HEK293 (cell line): Measurements from ENCODE around the gene SOX6.

Experiments
- CTCF ChIA-PET: fragments of 350-600 bp; formaldehyde crosslinking; extraction: SDS; loops from one replicate; lab custom pipeline; 2021; ENCODE audit warnings: antibody characterized with exemption; lab: Yijun Ruan, JAX
- POLR2A ChIA-PET: fragments of 300-600 bp; formaldehyde crosslinking; extraction: SDS; loops from one replicate; lab custom pipeline; 2020; ENCODE audit warnings: antibody characterized with exemption, inconsistent platforms; lab: Yijun Ruan, JAX
- H3K27ac ChIP-seq: fragments of 200-500 bp; sonication (Bioruptor generic); 2 replicates; pipeline ENCODE4 v1.5.1; 2014; ENCODE audit warnings: low read depth, low read length, control low read depth, inconsistent platforms; ENCODE audit errors: extremely low read depth
- H3K36me3 ChIP-seq, 2 experiments: fragments of 200-500 bp in 1 of 2; sonication (Bioruptor generic) in 1 of 2; 1 replicate in 1 of 2; 2 replicates in 1 of 2; pipeline ENCODE4 v1.5.1; 2014 to 2017; ENCODE audit warnings: inconsistent platforms in 2 of 2, low read length in 2 of 2; ENCODE audit not compliant: control insufficient read depth in 2 of 2, insufficient read depth in 1 of 2
- H3K4me1 ChIP-seq: fragments of 200-500 bp; sonication (Bioruptor generic); 2 replicates; pipeline ENCODE4 v1.5.1; 2014; ENCODE audit warnings: mild to moderate bottlenecking, low read length, inconsistent platforms; ENCODE audit not compliant: control insufficient read depth, insufficient read depth
- H3K4me3 ChIP-seq: 2 replicates; pipeline ENCODE4 v1.5.1; 2011; ENCODE audit warnings: low read depth, mild to moderate bottlenecking, control low read depth, low read length, moderate library complexity
- H3K9me3 ChIP-seq: fragments of 200-500 bp; sonication (Bioruptor generic); 2 replicates; pipeline ENCODE4 v1.5.1; 2014; ENCODE audit warnings: low read depth, low read length, inconsistent platforms; ENCODE audit not compliant: control insufficient read depth, insufficient read depth
- ATF2 ChIP-seq: fragments of 450-650 bp; formaldehyde crosslinking; IDR thresholded peaks from 2 replicates; pipeline ENCODE4 v1.5.1; 2016; ENCODE audit warnings: missing biosample characterization, missing genetic modification characterization, low read depth
- ELK4 ChIP-seq: IDR thresholded peaks from 2 replicates; pipeline ENCODE4 v1.6.1; 2011; ENCODE audit warnings: mild to moderate bottlenecking, low read depth, low read length, borderline replicate concordance
- MEIS1 ChIP-seq: sonication (generic); formaldehyde crosslinking; IDR thresholded peaks from 2 replicates; pipeline ENCODE4 v1.8.1; 2022; ENCODE audit warnings: missing genetic modification reagents, mild to moderate bottlenecking, borderline replicate concordance
- MYNN ChIP-seq: fragments of 450-650 bp; formaldehyde crosslinking; IDR thresholded peaks from 2 replicates; pipeline ENCODE4 v1.5.1; 2016; ENCODE audit warnings: missing biosample characterization, missing genetic modification characterization, borderline replicate concordance
- SETDB1 ChIP-seq: IDR thresholded peaks from one replicate; pipeline ENCODE4 v1.6.1; 2017; ENCODE audit warnings: mild to moderate bottlenecking, low read length, moderate library complexity, mixed read lengths; ENCODE audit not compliant: insufficient read length
- ZBTB20 ChIP-seq: fragments of 450-650 bp; formaldehyde crosslinking; IDR thresholded peaks from 2 replicates; pipeline ENCODE4 v1.5.1; 2016; ENCODE audit warnings: missing biosample characterization, missing genetic modification characterization
- ZBTB21 ChIP-seq: fragments of 450-650 bp; formaldehyde crosslinking; IDR thresholded peaks from 2 replicates; pipeline ENCODE4 v1.5.1; 2017; ENCODE audit warnings: missing biosample characterization, missing genetic modification characterization
- ZNF140 ChIP-seq: fragments of 450-650 bp; formaldehyde crosslinking; IDR thresholded peaks from 2 replicates; pipeline ENCODE4 v1.5.1; 2016; ENCODE audit warnings: missing biosample characterization, missing genetic modification characterization
- ZNF16 ChIP-seq: fragments of 450-650 bp; formaldehyde crosslinking; IDR thresholded peaks from 2 replicates; pipeline ENCODE4 v1.5.1; 2016; ENCODE audit warnings: low read depth, missing biosample characterization, missing genetic modification characterization
- ZNF248 ChIP-seq: fragments of 450-650 bp; formaldehyde crosslinking; IDR thresholded peaks from 2 replicates; pipeline ENCODE4 v1.5.1; 2017; ENCODE audit warnings: missing biosample characterization, missing genetic modification characterization
- ZNF26 ChIP-seq: fragments of 450-650 bp; formaldehyde crosslinking; IDR thresholded peaks from 2 replicates; pipeline ENCODE4 v1.5.1; 2016; ENCODE audit warnings: missing biosample characterization, missing genetic modification characterization
- ZNF335 ChIP-seq: fragments of 450-650 bp; formaldehyde crosslinking; conservative IDR thresholded peaks from 2 replicates; pipeline ENCODE4 v1.5.1; 2016; ENCODE audit warnings: missing biosample characterization, missing genetic modification characterization
- ZNF341 ChIP-seq: fragments of 450-650 bp; formaldehyde crosslinking; IDR thresholded peaks from 2 replicates; pipeline ENCODE4; 2016; ENCODE audit warnings: low read depth, missing biosample characterization, missing genetic modification characterization
- ZNF513 ChIP-seq: fragments of 450-650 bp; IDR thresholded peaks from 2 replicates; pipeline ENCODE4 v1.5.1; 2018; ENCODE audit warnings: missing biosample characterization, missing genetic modification characterization
- ZNF560 ChIP-seq: fragments of 450-650 bp; formaldehyde crosslinking; IDR thresholded peaks from 2 replicates; pipeline ENCODE4 v1.5.1; 2017; ENCODE audit warnings: missing biosample characterization, missing genetic modification characterization, borderline replicate concordance
- ZNF629 ChIP-seq: fragments of 450-650 bp; formaldehyde crosslinking; IDR thresholded peaks from 2 replicates; pipeline ENCODE4 v1.5.1; 2017; ENCODE audit warnings: missing biosample characterization, missing genetic modification characterization
- ZNF658 ChIP-seq: fragments of 450-650 bp; formaldehyde crosslinking; IDR thresholded peaks from 2 replicates; pipeline ENCODE4; 2016; ENCODE audit warnings: missing biosample characterization, missing genetic modification characterization
- ZNF791 ChIP-seq: fragments of 450-650 bp; formaldehyde crosslinking; IDR thresholded peaks from 2 replicates; pipeline ENCODE4 v1.5.1; 2016; ENCODE audit warnings: missing biosample characterization, missing genetic modification characterization
- ZNF843 ChIP-seq: fragments of 450-650 bp; formaldehyde crosslinking; IDR thresholded peaks from 2 replicates; pipeline ENCODE4 v1.5.1; 2016; ENCODE audit warnings: missing biosample characterization, missing genetic modification characterization
- TF ChIP-seq, protein P1 (sequence below): fragments of 450-650 bp; formaldehyde crosslinking; optimal IDR thresholded peaks from 2 replicates; pipeline ENCODE3; 2016; ENCODE audit warnings: missing biosample characterization, mild to moderate bottlenecking, missing genetic modification characterization

The SOX6 gene

DNA sequence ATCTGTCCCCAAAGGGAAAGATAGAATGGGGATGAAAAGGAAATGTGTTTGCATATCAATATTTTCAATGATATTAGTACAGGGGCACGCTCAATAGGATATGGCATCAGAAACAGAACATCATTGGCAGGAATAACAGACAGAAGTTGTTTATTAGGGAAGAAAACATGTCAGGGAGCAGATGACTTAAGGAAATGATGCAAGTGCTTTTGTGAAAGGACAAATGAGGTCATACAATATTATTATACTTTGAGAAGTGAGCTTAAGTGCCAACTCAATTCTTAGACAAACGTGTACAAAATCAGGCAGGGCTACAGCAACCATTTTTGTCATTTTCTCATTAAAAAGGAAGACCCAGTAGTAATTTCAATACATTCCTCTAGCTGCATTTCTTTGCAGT lies 388.4 kb downstream of the SOX6 start:
- CTCF ChIA-PET, result interaction anchor here (1.2 to 1.6 kb wide), 3 partner anchors 22 to 149 kb away, joined by 3 to 5 read pairs (median 3); no protein-coding TSS in a partner anchor
- H3K4me1 ChIP-seq, result peaks cover 2% of the 10 kb centered on the region; the same call in 1 of the 2 replicates
- no peak for TF ChIP-seq ZNF560 (tag by site-specific recombination)
- no peak for TF ChIP-seq ZNF513 (tag by site-specific recombination)
- no peak for TF ChIP-seq ZNF248 (tag by site-specific recombination)
- TF ChIP-seq MYNN (tag by site-specific recombination), result no peak
- TF ChIP-seq ZNF335 (tag by site-specific recombination), result peak; percentile 50
- TF ChIP-seq, protein P1, sequence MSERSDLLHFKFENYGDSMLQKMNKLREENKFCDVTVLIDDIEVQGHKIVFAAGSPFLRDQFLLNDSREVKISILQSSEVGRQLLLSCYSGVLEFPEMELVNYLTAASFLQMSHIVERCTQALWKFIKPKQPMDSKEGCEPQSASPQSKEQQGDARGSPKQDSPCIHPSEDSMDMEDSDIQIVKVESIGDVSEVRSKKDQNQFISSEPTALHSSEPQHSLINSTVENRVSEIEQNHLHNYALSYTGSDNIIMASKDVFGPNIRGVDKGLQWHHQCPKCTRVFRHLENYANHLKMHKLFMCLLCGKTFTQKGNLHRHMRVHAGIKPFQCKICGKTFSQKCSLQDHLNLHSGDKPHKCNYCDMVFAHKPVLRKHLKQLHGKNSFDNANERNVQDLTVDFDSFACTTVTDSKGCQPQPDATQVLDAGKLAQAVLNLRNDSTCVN (tag by site-specific recombination), result no peak
- TF ChIP-seq ZNF26 (tag by site-specific recombination), result no peak
- TF ChIP-seq ATF2, result peak; percentile 59; the same call in 1 of the 2 replicates
- TF ChIP-seq ZNF629 (tag by site-specific recombination), result peak; percentile 54
- TF ChIP-seq SETDB1, result no peak
- no peak for TF ChIP-seq ZNF140
- 0 out of 2 replicates have a peak, but pooled peaks have one; percentile 30 for TF ChIP-seq ZBTB21
- TF ChIP-seq, all 188 proteins: peak for 4
- no peaks in the 10 kb centered on the region for H3K36me3 ChIP-seq
- POLR2A ChIA-PET, result no interaction called here
- no peak overlapping the region for H3K4me3 ChIP-seq
- H3K9me3 ChIP-seq, result no peaks in the 10 kb centered on the region
- no peak overlapping the region for H3K27ac ChIP-seq

DNA sequence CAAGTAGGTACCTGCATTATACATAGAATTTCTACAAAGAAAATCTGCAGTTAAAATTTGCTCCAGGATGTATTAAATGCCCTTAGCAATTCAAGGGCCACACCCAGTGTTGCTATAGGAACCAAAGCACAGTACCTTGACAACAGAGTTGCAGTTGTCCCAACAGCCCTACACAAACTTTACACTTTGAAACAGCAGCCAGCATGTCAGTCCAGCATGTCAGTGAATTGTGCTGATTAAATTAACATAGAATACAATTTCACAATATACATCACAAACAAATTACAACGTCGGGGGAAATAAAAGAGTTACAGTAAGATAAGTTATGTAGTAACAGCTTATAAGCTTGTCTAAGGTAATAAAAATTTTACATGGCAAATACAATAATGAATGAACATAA lies 389.2 kb downstream of the SOX6 start:
- H3K27ac ChIP-seq, result no peak overlapping the region
- no peak overlapping the region for H3K4me3 ChIP-seq
- no peak for TF ChIP-seq ZNF658 (tag by site-specific recombination)
- no peak for TF ChIP-seq ZNF843 (tag by site-specific recombination)
- no peak for TF ChIP-seq ELK4
- TF ChIP-seq ZNF629 (tag by site-specific recombination), result no peak
- TF ChIP-seq ZBTB20 (tag by site-specific recombination), result no peak
- no peak for TF ChIP-seq ZNF16 (tag by site-specific recombination)
- no peak for TF ChIP-seq ZNF791 (tag by site-specific recombination)
- TF ChIP-seq ZNF341, result no peak
- TF ChIP-seq MEIS1 (CRISPR knock-in tag), result no peak
- ChIA-PET CTCF (interaction anchor here (0.6 to 1.6 kb wide), 6 partner anchors 27 to 398 kb away, joined by 3 to 8 read pairs (median 4); no protein-coding TSS in a partner anchor), POLR2A (no interaction called here)
- H3K4me1 ChIP-seq, result peaks cover 2% of the 10 kb centered on the region; the same call in 1 of the 2 replicates
- no peaks in the 10 kb centered on the region for H3K9me3 ChIP-seq
- no peaks in the 10 kb centered on the region for H3K36me3 ChIP-seq
